NCI-H510A treated with DMSO at 0.1 percent for 48 hours (cell line): ENCODE measurements around the gene CLPTM1.
A peak's percentile ranks its signal among the peaks of the same experiment; 100 is the strongest.
"Not testable (repeated sequence)": the region's sequence is repeated elsewhere in the genome, so short reads cannot be mapped to it uniquely, and the experiment has no call there.

ENCODE experiments used
- DNase-seq: peaks from one replicate; lab custom pipeline; 2025; lab: John Stamatoyannopoulos, UW

CLPTM1 gene

GRCh38 chr19:44974857-44975256 is 19.7 kb downstream of the CLPTM1 start:
- DNase-seq = no peak

- DNase-seq = no peak
Observed at GRCh38 chr19:44975444-44975843, 20.3 kb downstream of the CLPTM1 start.

GRCh38 chr19:44984005-44984404 is 28.8 kb downstream of the CLPTM1 start:
- DNase-seq = no peak

GRCh38 chr19:44985445-44985844 is 30.3 kb downstream of the CLPTM1 start:
- no peak for DNase-seq

- DNase-seq = no peak
Observed at GRCh38 chr19:44986389-44986788, 31.2 kb downstream of the CLPTM1 start.

GRCh38 chr19:44987148-44987675 is 32.0 kb downstream of the CLPTM1 start:
- no peak for DNase-seq

GRCh38 chr19:44988273-44988672 is 33.1 kb downstream of the CLPTM1 start:
- DNase-seq = no peak

GRCh38 chr19:44988896-44989556 is 33.8 kb downstream of the CLPTM1 start:
- peak; percentile 1 for DNase-seq

- no peak for DNase-seq
Observed at GRCh38 chr19:44990459-44990858, 35.3 kb downstream of the CLPTM1 start.

GRCh38 chr19:44990966-44991365 is 35.8 kb downstream of the CLPTM1 start:
- DNase-seq = no peak

GRCh38 chr19:44992336-44993163 is 37.4 kb downstream of the CLPTM1 start:
- no peak for DNase-seq

- DNase-seq = no peak
Observed at GRCh38 chr19:44993526-44993925, 38.3 kb downstream of the CLPTM1 start.

GRCh38 chr19:44993926-44994537 is 38.9 kb downstream of the CLPTM1 start:
- no peak for DNase-seq

GRCh38 chr19:44998025-44998424 is 42.8 kb downstream of the CLPTM1 start:
- DNase-seq = no peak

- not testable (repeated sequence) for DNase-seq
Observed at GRCh38 chr19:44999131-44999925, 44.1 kb downstream of the CLPTM1 start.

GRCh38 chr19:45000665-45001064 is 45.5 kb downstream of the CLPTM1 start:
- not testable (repeated sequence) for DNase-seq

GRCh38 chr19:45001087-45001739 is 46.0 kb downstream of the CLPTM1 start, which contains the start of gene RELB:
Gene RELB, plus strand, starts transcription at chr19:45001464. Its CDS starts 116 bp downstream, at chr19:45001580.
- DNase-seq = peak; percentile 66

GRCh38 chr19:45003485-45003884 is 48.3 kb downstream of the CLPTM1 start:
- no peak for DNase-seq

GRCh38 chr19:45005787-45006186 is 50.6 kb downstream of the CLPTM1 start:
- DNase-seq = no peak

GRCh38 chr19:45008552-45008951 is 53.4 kb downstream of the CLPTM1 start:
- no peak for DNase-seq

- DNase-seq = no peak
Observed at GRCh38 chr19:45009625-45010255, 54.6 kb downstream of the CLPTM1 start.
